WTC11 (cell line): ENCODE data around the gene AARS1. TPM values are rescaled to one million over a fixed set of nuclear protein-coding genes. Genes with fewer than 3 reads are reported as not detected.
"Not testable (repeated sequence)": the region's sequence is repeated elsewhere in the genome, so short reads cannot be mapped to it uniquely, and the experiment has no call there.

ENCODE experiments used
- ATAC-seq: fragments of 200-7000 bp; cut with Tn5 transposase; 2 replicates; pipeline ENCODE4 v1.10.0; 2021; ENCODE audit warnings: mild to moderate bottlenecking, moderate library complexity
- CTCF ChIA-PET: fragments of 300-600 bp; sonication (Branson Sonifier 250); formaldehyde crosslinking; loops from one replicate; lab custom pipeline; 2021; ENCODE audit warnings: antibody characterized with exemption; lab: Charles Lee
- POLR2A ChIA-PET: fragments of 350-600 bp; sonication (Branson Sonifier 250); formaldehyde crosslinking; loops from one replicate; lab custom pipeline; 2021; ENCODE audit warnings: antibody characterized with exemption; lab: Charles Lee
- DNase-seq: peaks from one replicate; pipeline ENCODE4 v3.0.0; 2021; ENCODE audit warnings: low spot score
- H3K27ac Mint-ChIP-seq: 2 replicates; pipeline ENCODE4 v1.8.0; 2021; ENCODE audit warnings: mixed read lengths
- H3K27me3 Mint-ChIP-seq: 2 replicates; pipeline ENCODE4 v1.8.0; 2021; ENCODE audit warnings: low read depth, mild to moderate bottlenecking, moderate library complexity, mixed read lengths
- H3K36me3 Mint-ChIP-seq: 2 replicates; pipeline ENCODE4 v1.8.0; 2021; ENCODE audit warnings: mixed read lengths
- H3K4me1 Mint-ChIP-seq: 2 replicates; pipeline ENCODE4 v1.8.0; 2022; ENCODE audit warnings: mixed read lengths
- H3K4me3 Mint-ChIP-seq: 2 replicates; pipeline ENCODE4 v1.8.0; 2021; ENCODE audit warnings: mild to moderate bottlenecking, moderate library complexity, mixed read lengths
- H3K9me3 Mint-ChIP-seq: 2 replicates; pipeline ENCODE4 v1.8.0; 2021; ENCODE audit warnings: mixed read lengths
- FOXJ3 ChIP-seq: sonication (generic); formaldehyde crosslinking; IDR thresholded peaks from 2 replicates; pipeline ENCODE4 v1.9.0; 2021; ENCODE audit warnings: missing genetic modification reagents, mild to moderate bottlenecking, borderline replicate concordance
- FOXP1 ChIP-seq: sonication (generic); formaldehyde crosslinking; IDR thresholded peaks from 2 replicates; pipeline ENCODE4 v1.8.0; 2022; ENCODE audit warnings: missing genetic modification reagents, mild to moderate bottlenecking, moderate library complexity, borderline replicate concordance
- MYBL2 ChIP-seq: sonication (generic); formaldehyde crosslinking; IDR thresholded peaks from 2 replicates; pipeline ENCODE4 v1.8.1; 2023; ENCODE audit warnings: mild to moderate bottlenecking, moderate library complexity, missing genetic modification reagents
- ZNF138 ChIP-seq: sonication (generic); formaldehyde crosslinking; conservative IDR thresholded peaks from 2 replicates; pipeline ENCODE4 v1.8.1; 2022; ENCODE audit warnings: mild to moderate bottlenecking, moderate library complexity, missing genetic modification reagents
- total RNA-seq: library from RNA; stranded (reverse); gene quantifications from 3 replicates; pipeline ENCODE4 v1.2.3, GENCODE V29; 2021
- TF ChIP-seq, protein P1 (sequence below): sonication (generic); formaldehyde crosslinking; IDR thresholded peaks from 2 replicates; pipeline ENCODE4 v1.8.1; 2023; ENCODE audit warnings: mild to moderate bottlenecking, missing genetic modification reagents, borderline replicate concordance
- TF ChIP-seq, protein P2 (sequence below): sonication (generic); formaldehyde crosslinking; IDR thresholded peaks from 2 replicates; pipeline ENCODE4 v1.8.0; 2022; ENCODE audit warnings: mild to moderate bottlenecking, missing genetic modification reagents

Gene AARS1
- total RNA-seq, 1 experiment from 2014 or later, result 214 TPM

DNA sequence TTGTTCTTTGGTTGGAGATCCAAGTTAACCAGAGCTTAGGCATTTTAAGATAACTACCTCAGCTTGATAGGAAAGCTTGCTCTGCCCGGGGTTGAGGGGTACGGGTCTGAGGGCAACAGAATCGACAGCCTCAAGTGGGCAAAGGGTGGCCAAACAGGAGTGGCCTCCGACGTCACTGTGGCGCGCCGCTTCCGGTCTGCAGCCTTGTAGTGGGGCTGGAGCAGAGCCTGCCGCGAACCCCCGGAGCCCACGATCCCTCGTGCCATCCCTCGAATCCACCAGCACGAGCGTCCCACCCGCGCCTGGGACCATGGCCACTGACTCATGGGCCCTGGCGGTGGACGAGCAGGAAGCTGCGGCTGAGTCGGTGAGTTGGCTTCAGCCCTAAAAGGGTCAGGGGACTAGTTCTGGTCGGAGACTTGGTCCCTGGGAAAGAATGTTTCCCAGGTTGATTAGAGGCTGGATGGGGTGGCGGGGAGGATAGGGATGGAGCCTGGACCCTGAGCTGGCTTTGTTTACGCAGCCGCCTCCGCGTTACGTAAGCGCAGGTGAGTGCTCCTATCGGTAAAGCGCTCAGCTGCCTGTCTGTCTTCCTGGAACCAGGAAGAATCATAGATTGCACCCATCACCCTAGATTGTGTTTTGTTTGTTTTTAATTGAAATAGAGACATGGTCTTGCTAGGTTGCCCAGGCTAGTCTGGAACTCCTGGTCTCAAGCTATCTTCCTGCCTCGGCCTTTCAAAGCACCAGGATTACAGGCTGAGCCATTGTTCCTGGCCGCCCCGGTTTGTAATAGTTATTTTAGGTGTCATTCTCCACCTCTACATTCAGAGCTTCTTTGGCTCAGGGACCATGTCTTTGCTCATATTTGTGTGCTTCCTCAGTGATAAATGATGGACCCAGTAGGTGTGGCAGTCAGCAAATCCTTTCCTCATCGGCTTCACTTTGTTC lies 10.0 kb upstream of the AARS1 start, which contains the start of gene DDX19B (continued):
- TF ChIP-seq FOXP1 (CRISPR knock-in tag), result peak; percentile 45; the same call in 1 of the 2 replicates
- TF ChIP-seq, protein P1, sequence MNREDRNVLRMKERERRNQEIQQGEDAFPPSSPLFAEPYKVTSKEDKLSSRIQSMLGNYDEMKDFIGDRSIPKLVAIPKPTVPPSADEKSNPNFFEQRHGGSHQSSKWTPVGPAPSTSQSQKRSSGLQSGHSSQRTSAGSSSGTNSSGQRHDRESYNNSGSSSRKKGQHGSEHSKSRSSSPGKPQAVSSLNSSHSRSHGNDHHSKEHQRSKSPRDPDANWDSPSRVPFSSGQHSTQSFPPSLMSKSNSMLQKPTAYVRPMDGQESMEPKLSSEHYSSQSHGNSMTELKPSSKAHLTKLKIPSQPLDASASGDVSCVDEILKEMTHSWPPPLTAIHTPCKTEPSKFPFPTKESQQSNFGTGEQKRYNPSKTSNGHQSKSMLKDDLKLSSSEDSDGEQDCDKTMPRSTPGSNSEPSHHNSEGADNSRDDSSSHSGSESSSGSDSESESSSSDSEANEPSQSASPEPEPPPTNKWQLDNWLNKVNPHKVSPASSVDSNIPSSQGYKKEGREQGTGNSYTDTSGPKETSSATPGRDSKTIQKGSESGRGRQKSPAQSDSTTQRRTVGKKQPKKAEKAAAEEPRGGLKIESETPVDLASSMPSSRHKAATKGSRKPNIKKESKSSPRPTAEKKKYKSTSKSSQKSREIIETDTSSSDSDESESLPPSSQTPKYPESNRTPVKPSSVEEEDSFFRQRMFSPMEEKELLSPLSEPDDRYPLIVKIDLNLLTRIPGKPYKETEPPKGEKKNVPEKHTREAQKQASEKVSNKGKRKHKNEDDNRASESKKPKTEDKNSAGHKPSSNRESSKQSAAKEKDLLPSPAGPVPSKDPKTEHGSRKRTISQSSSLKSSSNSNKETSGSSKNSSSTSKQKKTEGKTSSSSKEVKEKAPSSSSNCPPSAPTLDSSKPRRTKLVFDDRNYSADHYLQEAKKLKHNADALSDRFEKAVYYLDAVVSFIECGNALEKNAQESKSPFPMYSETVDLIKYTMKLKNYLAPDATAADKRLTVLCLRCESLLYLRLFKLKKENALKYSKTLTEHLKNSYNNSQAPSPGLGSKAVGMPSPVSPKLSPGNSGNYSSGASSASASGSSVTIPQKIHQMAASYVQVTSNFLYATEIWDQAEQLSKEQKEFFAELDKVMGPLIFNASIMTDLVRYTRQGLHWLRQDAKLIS (CRISPR knock-in tag), result no peak

DNA sequence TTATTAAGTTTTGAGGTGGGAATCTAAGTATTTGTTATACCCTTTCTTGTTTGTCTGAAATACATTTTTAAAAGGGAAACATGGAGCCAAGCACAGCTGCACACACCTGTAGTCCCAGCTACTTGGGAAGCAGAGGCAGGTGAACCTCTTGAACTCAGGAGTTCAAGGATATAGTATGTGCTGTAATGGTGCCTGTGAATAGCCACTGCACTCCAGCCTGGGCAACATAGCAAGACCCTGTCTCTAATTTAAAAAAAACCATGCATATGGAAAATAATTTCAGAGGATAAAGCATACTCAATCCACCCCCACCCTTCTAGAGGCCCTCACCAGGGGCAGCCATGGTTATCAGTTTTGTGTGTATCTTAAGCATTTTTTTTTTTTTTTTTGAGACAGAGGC lies 6.3 kb upstream of the AARS1 start:
- ATAC-seq, result no peak

DNA sequence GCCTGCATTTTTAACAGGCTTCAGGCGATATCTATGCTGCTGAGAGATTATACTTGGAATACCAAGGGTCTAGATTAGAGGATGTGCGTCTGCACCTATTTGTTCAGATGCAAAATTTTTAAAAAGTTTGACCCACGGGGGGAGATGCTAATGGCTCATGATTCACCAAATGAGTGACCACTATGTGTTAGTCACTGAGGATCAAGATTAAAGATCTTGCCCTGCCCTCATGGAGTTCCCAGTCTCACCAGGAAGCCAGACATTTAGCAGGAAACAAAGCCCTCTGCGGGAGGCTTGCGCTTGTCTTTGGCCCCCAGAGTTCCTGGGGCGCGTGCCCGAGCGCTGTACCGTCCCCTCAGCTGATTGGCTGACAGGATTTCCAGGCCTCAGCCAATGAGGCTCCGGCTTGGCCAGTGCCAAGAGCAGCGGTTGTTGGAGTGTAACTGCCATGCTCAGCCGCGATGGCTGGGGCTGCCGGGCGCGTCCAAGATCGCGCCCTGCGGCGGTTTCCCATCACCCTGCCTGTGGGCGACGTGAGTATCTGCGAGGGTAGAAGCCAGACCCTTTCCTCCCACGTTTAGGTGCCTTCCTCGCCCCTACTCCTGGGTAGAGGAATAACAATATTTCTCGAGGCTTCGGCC lies 5.2 kb upstream of the AARS1 start:
- DNase-seq (no peak), ATAC-seq (peak; percentile 12; the same call in 1 of the 2 replicates)
- peaks cover 8% of the 10 kb centered on the region for H3K4me1 Mint-ChIP-seq
- no peaks in the 10 kb centered on the region for H3K27me3 Mint-ChIP-seq
- POLR2A ChIA-PET, result no interaction called here
- peaks cover 4% of the 10 kb centered on the region for H3K9me3 Mint-ChIP-seq
- no peak overlapping the region for H3K4me3 Mint-ChIP-seq
- TF ChIP-seq, protein P2, sequence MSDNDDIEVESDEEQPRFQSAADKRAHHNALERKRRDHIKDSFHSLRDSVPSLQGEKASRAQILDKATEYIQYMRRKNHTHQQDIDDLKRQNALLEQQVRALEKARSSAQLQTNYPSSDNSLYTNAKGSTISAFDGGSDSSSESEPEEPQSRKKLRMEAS (CRISPR knock-in tag), result peak; percentile 32; the same call in 1 of the 2 replicates
- no peak for TF ChIP-seq FOXJ3 (CRISPR knock-in tag)
- H3K27ac Mint-ChIP-seq, result no peak overlapping the region
- H3K36me3 Mint-ChIP-seq, result no peaks in the 10 kb centered on the region
- CTCF ChIA-PET, result no interaction called here

More for the DNA sequence above, 6.3 kb upstream of the AARS1 start:
- DNase-seq, result no peak
- Mint-ChIP-seq H3K36me3 (no peaks in the 10 kb centered on the region), H3K27me3 (no peaks in the 10 kb centered on the region), H3K4me3 (no peak overlapping the region), H3K27ac (no peak overlapping the region), H3K9me3 (peaks cover 4% of the 10 kb centered on the region), H3K4me1 (peaks cover 12% of the 10 kb centered on the region)
- ChIA-PET CTCF (no interaction called here), POLR2A (no interaction called here)
- TF ChIP-seq MYBL2 (CRISPR knock-in tag), result no peak

DNA sequence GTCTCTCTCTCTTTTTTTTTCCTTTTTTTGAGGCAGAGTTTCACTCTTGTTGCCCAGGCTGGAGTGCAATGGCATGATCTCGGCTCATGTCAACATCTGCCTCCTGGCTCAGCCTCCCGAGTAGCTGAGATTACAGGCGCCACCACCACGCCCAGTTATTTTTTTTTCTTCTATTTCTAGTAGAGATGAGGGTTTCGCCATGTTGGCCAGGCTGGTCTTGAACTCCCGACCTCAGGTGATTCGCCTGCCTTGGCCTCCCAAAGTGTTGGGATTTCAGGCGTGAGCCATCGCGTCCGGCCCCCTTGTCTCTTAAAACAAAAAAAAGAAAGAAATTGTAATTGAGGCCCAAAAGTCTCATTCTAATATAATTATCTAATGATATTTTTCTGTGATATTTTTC lies 2.8 kb upstream of the AARS1 start:
- H3K27me3 Mint-ChIP-seq, DNase-seq, H3K27ac Mint-ChIP-seq, H3K36me3 Mint-ChIP-seq, POLR2A ChIA-PET, H3K4me1 Mint-ChIP-seq, ATAC-seq, H3K4me3 Mint-ChIP-seq, H3K9me3 Mint-ChIP-seq: not testable (repeated sequence)
- CTCF ChIA-PET, result interaction anchor here (2.0 kb wide), 1 partner anchor 40 kb away, joined by 7 read pairs; the partner anchor contains the start of gene EXOSC6

DNA sequence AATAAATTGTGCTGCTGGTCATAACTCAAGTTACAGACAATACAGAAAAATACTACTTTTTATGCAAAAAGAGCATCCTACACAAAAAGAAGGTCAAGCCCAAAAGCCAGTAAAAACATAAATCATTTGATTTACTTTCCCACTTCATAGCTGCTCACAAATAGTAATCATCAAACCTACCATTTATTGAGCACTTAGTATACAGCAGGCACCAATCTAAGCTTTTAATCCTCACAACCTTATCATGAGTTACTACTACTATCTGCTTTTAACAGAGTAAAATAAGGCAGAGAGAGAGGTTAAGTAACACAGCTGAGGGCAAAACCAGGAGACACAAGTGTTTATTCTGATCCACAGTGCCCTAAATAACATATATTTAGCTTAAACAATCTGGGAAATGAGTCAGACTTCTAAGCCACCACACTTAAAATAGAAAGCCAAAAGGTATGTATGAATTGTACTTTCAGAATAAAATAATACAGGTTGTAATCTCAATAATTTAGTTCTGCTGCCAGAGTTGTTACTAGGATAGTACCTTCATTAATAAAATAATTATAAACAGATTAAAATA lies 1.7 kb upstream of the AARS1 start:
- Mint-ChIP-seq H3K27ac (peak overlapping the region; percentile 49; the same call in 1 of the 2 replicates), H3K27me3 (no peaks in the 10 kb centered on the region), H3K4me3 (no peak overlapping the region), H3K4me1 (peaks cover 6% of the 10 kb centered on the region; the same call in 1 of the 2 replicates), H3K9me3 (peaks cover 4% of the 10 kb centered on the region), H3K36me3 (peaks cover 2% of the 10 kb centered on the region; the same call in 1 of the 2 replicates)
- POLR2A ChIA-PET, result no interaction called here
- no peak for TF ChIP-seq ZNF138 (CRISPR knock-in tag)
- TF ChIP-seq, all 79 proteins: peak for 0
- DNase-seq (no peak), ATAC-seq (no peak)
- CTCF ChIA-PET, result no interaction called here
